PC-9 (cell line): ENCODE measurements around the gene SLC52A1.

ENCODE experiments used
- EZH2 ChIP-seq: fragments of 200-600 bp; sonication (generic); IDR thresholded peaks from 2 replicates; pipeline ENCODE4 v1.8.0; 2017; ENCODE audit warnings: antibody characterized with exemption, low read depth
- TF ChIP-seq, protein P1 (sequence below): fragments of 200-600 bp; sonication (generic); conservative IDR thresholded peaks from 2 replicates; pipeline ENCODE4 v1.6.1; 2017; ENCODE audit warnings: mixed run types, antibody characterized with exemption, mild to moderate bottlenecking, moderate library complexity

DNA sequence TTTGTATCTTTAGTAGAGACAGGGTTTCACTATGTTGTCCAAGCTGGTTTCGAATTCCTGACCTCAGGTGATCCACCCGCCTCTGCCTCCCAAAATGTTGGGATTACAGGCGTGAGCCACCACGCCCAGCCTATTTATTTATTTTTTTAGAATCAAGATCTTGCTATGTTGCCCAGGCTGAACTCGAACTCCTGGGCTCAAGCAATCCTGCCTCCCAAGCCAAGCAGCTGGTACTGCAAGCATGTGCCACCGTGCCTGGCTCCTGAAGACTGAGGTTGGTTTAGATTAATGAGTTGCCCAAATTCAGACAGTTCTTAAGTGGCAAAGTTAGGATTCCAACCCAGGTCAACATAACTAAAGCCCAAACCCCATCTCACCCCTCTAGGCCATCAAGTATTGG, 7.9 kb downstream of the SLC52A1 start:
- TF ChIP-seq, protein P1, sequence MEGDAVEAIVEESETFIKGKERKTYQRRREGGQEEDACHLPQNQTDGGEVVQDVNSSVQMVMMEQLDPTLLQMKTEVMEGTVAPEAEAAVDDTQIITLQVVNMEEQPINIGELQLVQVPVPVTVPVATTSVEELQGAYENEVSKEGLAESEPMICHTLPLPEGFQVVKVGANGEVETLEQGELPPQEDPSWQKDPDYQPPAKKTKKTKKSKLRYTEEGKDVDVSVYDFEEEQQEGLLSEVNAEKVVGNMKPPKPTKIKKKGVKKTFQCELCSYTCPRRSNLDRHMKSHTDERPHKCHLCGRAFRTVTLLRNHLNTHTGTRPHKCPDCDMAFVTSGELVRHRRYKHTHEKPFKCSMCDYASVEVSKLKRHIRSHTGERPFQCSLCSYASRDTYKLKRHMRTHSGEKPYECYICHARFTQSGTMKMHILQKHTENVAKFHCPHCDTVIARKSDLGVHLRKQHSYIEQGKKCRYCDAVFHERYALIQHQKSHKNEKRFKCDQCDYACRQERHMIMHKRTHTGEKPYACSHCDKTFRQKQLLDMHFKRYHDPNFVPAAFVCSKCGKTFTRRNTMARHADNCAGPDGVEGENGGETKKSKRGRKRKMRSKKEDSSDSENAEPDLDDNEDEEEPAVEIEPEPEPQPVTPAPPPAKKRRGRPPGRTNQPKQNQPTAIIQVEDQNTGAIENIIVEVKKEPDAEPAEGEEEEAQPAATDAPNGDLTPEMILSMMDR = no peak
- TF ChIP-seq EZH2 = no peak
